MM.1S (cell line): ENCODE measurements around the gene MDFI.

ENCODE experiments used
- CTCF ChIP-seq: fragments of 300-600 bp; sonication (generic); IDR thresholded peaks from 2 replicates; pipeline ENCODE4 v1.5.1; 2016; ENCODE audit warnings: antibody characterized with exemption, low read length, mixed read lengths
- EZH2 ChIP-seq: fragments of 300-600 bp; sonication (generic); optimal IDR thresholded peaks from 2 replicates; pipeline ENCODE3; 2017; ENCODE audit warnings: low read depth, mild to moderate bottlenecking, antibody characterized with exemption, low read length, mixed read lengths
- EZH2phosphoT487 ChIP-seq: fragments of 300-600 bp; sonication (generic); IDR thresholded peaks from 2 replicates; pipeline ENCODE4 v1.6.1; 2018; ENCODE audit warnings: antibody characterized with exemption, low read length

DNA sequence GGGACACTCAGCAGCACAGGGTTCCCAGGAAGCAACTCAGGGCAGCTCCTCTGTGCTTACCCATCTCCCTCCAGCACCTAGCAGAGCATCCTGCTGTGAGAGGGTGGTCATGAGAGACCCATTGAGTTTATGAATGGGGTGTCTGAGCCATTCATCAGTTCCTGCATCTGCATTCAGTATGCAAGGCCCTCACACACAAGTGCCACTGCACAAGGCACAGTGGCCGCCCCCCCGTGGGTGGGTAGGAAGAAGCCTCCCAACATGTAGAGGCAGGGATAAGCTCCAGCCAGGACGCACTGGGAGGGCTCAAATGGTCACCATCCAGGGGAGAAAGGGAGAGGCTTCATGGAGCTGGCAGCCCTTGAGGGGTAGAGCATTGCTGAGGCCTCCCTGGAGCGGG is 49.0 kb upstream of the MDFI start:
- TF ChIP-seq CTCF = no peak
- no peak for TF ChIP-seq EZH2
- TF ChIP-seq EZH2phosphoT487 = no peak
